ENCODE results near the gene MED13L. TPM values are rescaled to one million over a fixed set of nuclear protein-coding genes. Genes with fewer than 3 reads are reported as not detected.

Gene MED13L
- total and polyA plus RNA-seq, 2 of the 8 experiments (the other 6 are each of a cell fraction or from before 2014, with no cell fraction given) = 15.9 to 51.7 TPM

DNA sequence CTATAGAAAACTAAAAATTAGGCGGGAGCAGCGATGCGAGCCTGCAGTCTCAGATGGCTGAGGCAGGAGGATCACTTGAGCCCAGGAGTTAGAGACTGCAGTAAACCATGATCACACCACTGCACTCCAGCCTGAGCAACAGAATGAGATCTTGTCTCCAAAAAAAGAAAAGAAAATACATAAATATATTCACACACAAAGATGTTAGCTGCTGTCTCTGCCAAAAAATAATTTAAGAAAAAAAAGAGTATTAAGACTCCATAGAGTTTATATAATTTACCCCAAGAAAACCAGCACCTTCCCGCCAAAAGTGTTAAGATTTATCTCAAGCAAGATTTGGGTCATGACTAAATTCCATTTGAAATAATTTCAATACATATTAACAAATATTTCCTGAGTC, 102.6 kb downstream of the MED13L start (continued):
- TF ChIP-seq HDAC2 (IDR thresholded peaks at IDR 0.05; ENCODE audit: borderline replicate concordance in 1 of 2, low read depth in 2 of 2, low read length in 2 of 2) = no peak
- no peak for TF ChIP-seq FOSL1 (IDR thresholded peaks at IDR 0.05; ENCODE audit: insufficient read depth, low read depth, low read length)
- no peak for TF ChIP-seq BCL11A (IDR thresholded peaks at IDR 0.05; ENCODE audit: low read depth in 2 of 2, low read length in 2 of 2)
- TF ChIP-seq BACH1 (IDR thresholded peaks at IDR 0.05; ENCODE audit: low read length) = no peak
- TF ChIP-seq MAFK (IDR thresholded peaks at IDR 0.05; ENCODE audit: low read depth, low read length) = no peak
- TF ChIP-seq EGR1 (IDR thresholded peaks at IDR 0.05; ENCODE audit: borderline replicate concordance, low read depth, low read length) = no peak
